COLO829 (cell line): ENCODE results near the gene OR52I1.
A peak's percentile ranks its signal among the peaks of the same experiment; 100 is the strongest.

Source experiments
- DNase-seq: peaks from one replicate; pipeline ENCODE4 v3.0.0; 2012; ENCODE audit warnings: low spot score

OR52I1 gene

DNA sequence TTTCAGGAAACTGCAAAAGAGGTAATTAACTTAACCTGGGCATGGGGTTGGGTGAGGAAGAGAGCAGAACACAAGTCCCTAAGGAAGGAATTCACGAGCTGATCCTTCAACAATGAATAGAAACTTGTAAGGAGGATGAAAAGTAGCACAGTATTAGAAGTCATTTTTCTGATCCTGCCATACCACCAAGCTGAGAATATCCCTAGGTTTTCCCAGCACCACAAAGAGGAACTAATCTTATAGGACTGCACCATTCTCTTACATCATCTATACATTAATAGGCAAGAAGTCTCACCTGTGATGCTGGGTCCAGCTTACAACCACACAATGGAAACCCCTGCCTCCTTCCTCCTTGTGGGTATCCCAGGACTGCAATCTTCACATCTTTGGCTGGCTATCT lies at the start of gene OR52I1:
TSS of gene OR52I1 (plus strand) at position 301 of the 400 bp plus-strand sequence. CDS start at position 301, 0 bp downstream.
- no peak for DNase-seq

- DNase-seq, result no peak
Measured at GRCh38 chr11:4544891-4545290, 48.9 kb upstream of the OR52I1 start, which contains the start of gene OR52M1. OR52M1 (plus strand) TSS chr11:4545191; CDS start chr11:4545191, 0 bp downstream.

DNA sequence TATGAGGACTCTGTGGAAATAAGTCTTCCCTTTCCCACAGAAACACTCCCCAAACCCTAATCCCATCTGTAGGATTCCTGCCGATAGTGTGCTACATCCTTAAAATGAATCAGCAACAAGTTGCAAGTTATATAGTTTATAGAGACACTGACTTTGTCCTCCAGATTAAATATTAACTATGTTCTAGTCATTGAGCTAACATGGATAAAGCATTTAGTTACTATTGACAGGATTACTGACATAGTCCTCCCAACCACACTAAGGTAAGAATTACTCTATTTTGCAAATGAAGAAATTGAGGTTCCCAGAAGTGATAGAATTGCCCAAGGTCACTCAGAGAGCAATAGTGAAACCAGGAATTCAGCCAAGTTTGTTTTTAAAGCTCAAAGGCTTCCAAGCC lies 47.0 kb upstream of the OR52I1 start:
- DNase-seq, result no peak

- no peak for DNase-seq
Measured at GRCh38 chr11:4547416-4547815, 46.4 kb upstream of the OR52I1 start.

DNA sequence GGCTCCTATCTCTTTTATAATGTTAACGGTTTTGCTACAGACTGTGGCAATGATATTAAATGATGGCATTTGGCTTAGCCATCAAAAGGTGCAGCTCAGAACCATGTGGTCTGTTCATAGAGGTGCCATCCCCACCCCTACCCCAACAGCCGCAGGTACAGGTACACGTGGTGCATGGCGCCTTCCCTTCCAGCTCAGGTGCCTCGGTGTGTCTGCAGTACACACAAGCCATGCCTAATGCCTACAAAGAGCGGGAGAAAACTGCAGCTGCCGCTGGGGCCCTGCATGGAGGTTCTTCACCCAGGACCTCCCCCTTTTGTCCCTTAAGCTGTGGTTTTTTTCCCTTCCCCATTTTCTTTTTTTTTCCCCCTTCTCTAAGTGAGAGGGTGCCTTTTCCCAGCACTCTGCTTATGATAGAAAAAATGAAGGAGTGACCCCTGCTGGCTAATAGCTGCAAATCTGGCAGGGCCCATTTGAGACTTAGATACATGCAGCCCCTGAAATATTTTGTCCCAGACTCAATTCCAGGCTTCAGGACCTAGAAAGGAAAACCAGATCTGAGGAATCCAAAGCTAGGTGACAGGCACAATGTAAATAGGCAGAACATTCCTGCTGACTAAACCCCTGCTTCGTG lies 42.4 kb upstream of the OR52I1 start:
- no peak for DNase-seq

- DNase-seq, result no peak
Measured at GRCh38 chr11:4559527-4560440, 34.1 kb upstream of the OR52I1 start.

DNA sequence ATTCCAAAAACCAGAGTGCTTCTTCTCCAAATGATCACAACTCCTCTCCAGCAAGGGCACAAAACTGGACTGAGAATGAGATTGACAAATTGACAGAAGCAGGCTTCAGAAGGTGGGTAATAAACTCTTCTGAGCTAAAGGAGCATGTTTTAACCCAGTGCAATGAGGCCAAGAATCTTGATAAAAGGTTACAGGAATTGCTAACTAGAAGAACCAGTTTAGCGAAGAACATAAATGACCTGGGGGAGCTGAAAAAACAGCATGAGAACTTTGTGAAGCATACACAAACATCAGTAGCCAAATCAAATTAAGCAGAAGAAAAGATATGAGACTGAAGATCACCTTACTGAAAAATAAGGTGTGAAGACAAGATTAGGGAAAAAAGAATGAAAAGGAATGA lies 33.4 kb upstream of the OR52I1 start:
- DNase-seq, result no peak

DNA sequence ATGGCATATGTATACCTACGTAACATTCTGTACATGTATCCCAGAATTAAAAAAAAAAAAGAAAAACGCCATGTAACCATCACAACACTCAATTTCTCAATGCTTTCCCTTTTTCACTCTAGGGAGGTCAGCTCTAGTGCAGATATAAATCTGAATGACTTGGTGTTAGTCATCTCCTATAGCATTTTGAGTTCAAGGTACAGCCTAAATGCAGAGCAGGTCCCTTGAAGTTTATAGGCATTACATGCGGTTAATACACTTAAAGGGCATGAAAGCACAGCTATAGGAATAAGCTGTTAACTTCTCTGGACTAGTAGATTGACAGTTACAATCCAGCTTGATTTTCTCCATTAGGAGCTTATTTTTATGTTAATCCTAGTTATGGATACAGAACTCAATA lies 28.5 kb upstream of the OR52I1 start:
- DNase-seq, result no peak

GRCh38 chr11:4569075-4569474 lies 24.8 kb upstream of the OR52I1 start:
- no peak for DNase-seq

DNA sequence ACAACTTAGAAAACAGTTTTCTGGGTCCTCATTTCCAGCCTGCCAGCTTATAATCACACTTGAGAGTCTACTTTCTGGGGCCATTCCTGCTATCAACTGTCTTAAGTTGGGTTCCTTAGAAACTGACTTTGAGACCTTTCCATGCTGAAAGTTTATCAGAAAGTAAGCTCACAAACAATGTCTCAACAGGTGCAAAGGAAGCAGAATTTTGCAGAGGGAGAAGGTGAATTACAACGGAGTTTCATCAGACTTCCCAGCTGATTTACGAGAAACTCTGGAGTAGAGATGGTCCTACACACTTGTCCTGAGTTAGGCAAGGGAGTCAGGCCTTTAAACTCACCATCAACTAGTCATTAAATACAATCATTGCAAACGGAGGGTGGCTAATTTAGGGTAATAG lies 17.0 kb upstream of the OR52I1 start:
- DNase-seq, result no peak

- no peak for DNase-seq
Measured at GRCh38 chr11:4577761-4578160, 16.1 kb upstream of the OR52I1 start.

- no peak for DNase-seq
Measured at GRCh38 chr11:4578624-4579023, 15.2 kb upstream of the OR52I1 start.

DNA sequence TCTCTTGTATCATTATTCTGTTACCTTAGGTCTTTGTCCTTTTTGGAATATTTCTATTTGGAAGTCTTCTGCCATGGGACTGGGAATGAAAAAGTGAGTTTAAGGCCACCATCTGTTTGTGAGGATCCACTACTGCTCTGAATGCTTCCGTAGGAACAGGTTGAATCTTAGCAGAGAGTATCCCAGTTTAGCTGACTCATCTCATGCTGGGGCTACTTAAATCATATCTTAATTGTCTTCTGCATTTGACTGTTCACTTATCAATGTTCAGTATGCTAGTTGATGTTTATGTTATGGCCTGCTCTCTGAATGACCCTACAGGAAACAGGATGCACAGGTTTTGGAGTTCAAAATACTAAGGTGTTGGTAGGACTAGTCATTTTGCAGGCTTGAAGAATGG lies 13.7 kb upstream of the OR52I1 start:
- no peak for DNase-seq

DNA sequence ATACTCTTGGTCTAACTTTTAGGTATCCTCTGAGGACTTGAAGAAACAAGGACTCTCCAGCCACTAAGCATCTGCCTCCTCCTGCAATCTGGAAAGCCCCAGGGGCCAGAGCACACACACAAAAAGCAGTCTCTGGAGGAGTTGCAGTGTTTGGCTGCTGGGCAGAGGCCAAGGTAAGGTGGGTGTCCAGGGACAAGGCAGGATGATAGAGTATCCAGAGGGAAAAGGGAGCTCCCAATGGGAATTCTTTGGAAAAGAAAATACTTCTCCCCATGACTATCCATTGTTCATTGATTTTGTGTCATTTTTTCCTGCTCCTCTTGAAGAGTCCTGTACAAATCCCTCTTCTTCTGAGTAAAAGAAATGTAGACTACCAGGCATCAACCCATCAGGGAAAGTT lies 12.4 kb upstream of the OR52I1 start, which contains the start of gene OR52I2:
TSS of gene OR52I2 (plus strand) at position 301 of the 400 bp plus-strand sequence.
- DNase-seq, result no peak

GRCh38 chr11:4589017-4589416 lies 4.8 kb upstream of the OR52I1 start:
- no peak for DNase-seq

DNA sequence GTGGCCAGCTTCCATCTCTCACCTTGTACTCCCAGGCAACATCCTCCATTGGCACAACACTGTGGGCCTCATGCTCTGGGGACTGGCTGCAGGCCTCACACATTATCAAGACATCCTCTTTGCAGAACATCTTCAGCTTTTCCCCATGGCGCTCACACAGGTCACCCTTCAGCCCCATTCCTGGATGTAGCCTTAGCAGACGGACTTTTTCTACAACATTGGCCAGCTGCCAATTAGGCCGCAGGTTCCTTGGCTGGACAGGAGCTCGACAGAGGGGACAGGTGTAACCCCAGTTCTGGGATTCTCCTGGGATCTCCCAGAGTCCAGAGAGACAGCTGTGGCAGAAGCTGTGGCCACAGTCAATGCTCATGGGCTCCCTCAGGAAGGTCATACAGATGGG lies 11.2 kb downstream of the OR52I1 start:
- no peak for DNase-seq

- no peak for DNase-seq
Measured at GRCh38 chr11:4606231-4607015, 12.6 kb downstream of the OR52I1 start.

DNA sequence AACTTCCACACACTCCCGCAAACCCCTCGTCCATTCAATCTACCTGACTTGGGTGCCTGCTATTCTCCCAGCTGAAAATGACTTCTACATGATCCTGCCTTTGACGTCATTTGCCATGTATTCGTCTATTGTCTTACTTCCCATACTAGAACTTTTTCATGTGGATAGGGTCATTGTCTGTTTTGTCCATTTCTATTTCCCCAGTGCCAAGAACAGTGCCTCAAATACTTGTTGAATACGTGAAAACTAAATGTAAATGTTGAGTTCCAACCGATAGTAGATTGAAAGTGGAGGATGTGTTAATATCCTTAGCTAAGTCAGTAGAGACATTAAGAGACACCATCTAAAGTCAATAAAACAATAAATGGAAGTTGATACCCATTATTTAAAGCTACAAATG lies 13.3 kb downstream of the OR52I1 start:
- no peak for DNase-seq

DNA sequence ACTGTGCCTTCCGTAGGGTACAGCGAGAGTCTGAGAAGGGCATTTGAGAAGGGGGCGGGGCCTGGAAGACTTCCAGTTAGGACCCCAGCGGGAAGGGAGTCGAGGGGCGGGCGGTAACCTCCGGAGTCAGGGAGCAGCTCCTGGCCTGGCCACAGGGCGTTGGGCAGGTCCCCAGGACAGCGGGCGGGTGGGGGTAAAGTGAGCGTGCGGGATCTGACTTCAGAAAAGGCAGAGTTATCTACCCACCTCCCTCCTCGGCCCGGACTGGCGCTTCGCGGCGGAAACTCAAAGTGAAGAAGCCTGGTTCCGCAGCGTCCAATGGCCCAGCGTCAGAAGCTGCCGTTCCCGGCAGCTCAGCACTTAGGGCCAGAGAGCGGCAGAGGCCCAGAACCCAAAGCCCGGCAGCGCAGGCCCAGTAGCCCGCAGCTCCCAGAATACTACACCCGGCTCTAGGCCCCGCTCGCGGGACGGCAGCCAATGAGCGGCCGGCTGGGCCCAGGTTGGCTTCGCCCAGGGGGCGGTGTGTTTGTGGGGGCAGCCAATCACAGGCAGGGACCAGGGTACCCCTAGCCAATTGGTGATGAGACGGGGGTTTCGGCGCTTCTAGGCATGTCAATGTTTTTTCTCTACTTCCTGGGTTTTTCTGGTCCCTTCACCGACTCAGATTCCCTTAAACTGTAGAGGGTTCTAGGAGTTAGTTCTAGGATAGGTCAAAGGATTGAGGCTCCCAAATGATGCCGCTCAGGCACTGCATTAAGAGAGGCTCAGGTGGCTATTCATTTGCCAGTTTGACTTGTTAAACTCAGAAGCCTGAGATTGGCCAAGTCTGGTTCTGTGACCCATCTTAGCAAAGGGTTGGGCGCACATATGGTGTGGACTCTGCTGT lies 14.2 kb downstream of the OR52I1 start, which contains the start of gene TRIM68:
TSS of gene TRIM68 (minus strand) at position 451 of the 886 bp plus-strand sequence. CDS start 2,727 bp downstream, outside the sequence.
- peak; percentile 90 for DNase-seq

GRCh38 chr11:4610258-4610935 lies 16.6 kb downstream of the OR52I1 start:
- no peak for DNase-seq

DNA sequence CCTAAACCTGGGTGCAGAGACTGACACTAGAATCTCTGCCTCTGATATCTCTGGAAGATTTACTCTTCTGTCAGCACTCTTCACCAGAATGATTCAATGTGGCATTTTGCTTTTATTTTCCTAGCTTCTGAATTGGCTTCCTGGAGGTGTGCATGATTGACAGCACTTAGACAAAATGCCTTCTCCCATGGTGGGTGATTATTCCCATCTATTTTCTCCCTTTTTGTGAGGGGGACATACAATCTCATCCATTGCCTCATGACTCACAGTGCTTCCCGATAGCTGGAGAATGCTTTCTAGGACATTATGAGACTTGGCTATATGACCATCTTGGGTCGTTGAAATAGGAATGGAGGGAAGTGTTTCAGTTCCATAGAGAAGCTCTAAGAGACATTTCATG lies 18.1 kb downstream of the OR52I1 start:
- no peak for DNase-seq
